HEK293 (cell line): Measurements from ENCODE around the gene PTCD1.
A peak's percentile ranks its signal among the peaks of the same experiment; 100 is the strongest.

Source experiments
- CTCF ChIA-PET: fragments of 350-600 bp; formaldehyde crosslinking; extraction: SDS; loops from one replicate; lab custom pipeline; 2021; ENCODE audit warnings: antibody characterized with exemption; lab: Yijun Ruan, JAX
- POLR2A ChIA-PET: fragments of 300-600 bp; formaldehyde crosslinking; extraction: SDS; loops from one replicate; lab custom pipeline; 2020; ENCODE audit warnings: antibody characterized with exemption, inconsistent platforms; lab: Yijun Ruan, JAX
- H3K27ac ChIP-seq: fragments of 200-500 bp; sonication (Bioruptor generic); 2 replicates; pipeline ENCODE4 v1.5.1; 2014; ENCODE audit warnings: low read depth, low read length, control low read depth, inconsistent platforms; ENCODE audit errors: extremely low read depth
- H3K36me3 ChIP-seq, 2 experiments: fragments of 200-500 bp in 1 of 2; sonication (Bioruptor generic) in 1 of 2; 1 replicate in 1 of 2; 2 replicates in 1 of 2; pipeline ENCODE4 v1.5.1; 2014 to 2017; ENCODE audit warnings: inconsistent platforms in 2 of 2, low read length in 2 of 2; ENCODE audit not compliant: control insufficient read depth in 2 of 2, insufficient read depth in 1 of 2
- H3K4me1 ChIP-seq: fragments of 200-500 bp; sonication (Bioruptor generic); 2 replicates; pipeline ENCODE4 v1.5.1; 2014; ENCODE audit warnings: mild to moderate bottlenecking, low read length, inconsistent platforms; ENCODE audit not compliant: control insufficient read depth, insufficient read depth
- H3K4me3 ChIP-seq: 2 replicates; pipeline ENCODE4 v1.5.1; 2011; ENCODE audit warnings: low read depth, mild to moderate bottlenecking, control low read depth, low read length, moderate library complexity
- H3K9me3 ChIP-seq: fragments of 200-500 bp; sonication (Bioruptor generic); 2 replicates; pipeline ENCODE4 v1.5.1; 2014; ENCODE audit warnings: low read depth, low read length, inconsistent platforms; ENCODE audit not compliant: control insufficient read depth, insufficient read depth
- KLF8 ChIP-seq: fragments of 450-650 bp; formaldehyde crosslinking; IDR thresholded peaks from 2 replicates; pipeline ENCODE4 v1.5.1; 2016; ENCODE audit warnings: missing biosample characterization, missing genetic modification characterization
- PRDM1 ChIP-seq: fragments of 450-650 bp; formaldehyde crosslinking; IDR thresholded peaks from 2 replicates; pipeline ENCODE4; 2016; ENCODE audit warnings: missing biosample characterization, missing genetic modification characterization
- ZBTB17 ChIP-seq: fragments of 450-650 bp; formaldehyde crosslinking; IDR thresholded peaks from 2 replicates; pipeline ENCODE4 v1.5.1; 2016; ENCODE audit warnings: missing biosample characterization, missing genetic modification characterization
- ZNF121 ChIP-seq: fragments of 450-650 bp; formaldehyde crosslinking; IDR thresholded peaks from 2 replicates; pipeline ENCODE4 v1.5.1; 2016; ENCODE audit warnings: missing biosample characterization, missing genetic modification characterization
- ZNF19 ChIP-seq: fragments of 450-650 bp; formaldehyde crosslinking; IDR thresholded peaks from 2 replicates; pipeline ENCODE4; 2016; ENCODE audit warnings: missing biosample characterization, missing genetic modification characterization, low read depth
- ZNF202 ChIP-seq: fragments of 450-650 bp; formaldehyde crosslinking; IDR thresholded peaks from 2 replicates; pipeline ENCODE4 v1.5.1; 2016; ENCODE audit warnings: missing biosample characterization, missing genetic modification characterization, borderline replicate concordance
- ZNF211 ChIP-seq: fragments of 450-650 bp; formaldehyde crosslinking; IDR thresholded peaks from 2 replicates; pipeline ENCODE4 v1.5.1; 2016; ENCODE audit warnings: low read depth, missing biosample characterization, missing genetic modification characterization
- ZNF433 ChIP-seq: fragments of 450-650 bp; formaldehyde crosslinking; IDR thresholded peaks from 2 replicates; pipeline ENCODE4 v1.5.1; 2016; ENCODE audit warnings: missing biosample characterization, missing genetic modification characterization, low read depth
- ZNF549 ChIP-seq: fragments of 450-650 bp; IDR thresholded peaks from 2 replicates; pipeline ENCODE4 v1.5.1; 2018; ENCODE audit warnings: missing biosample characterization, missing genetic modification characterization, mild to moderate bottlenecking, inconsistent platforms, moderate library complexity
- ZNF561 ChIP-seq: fragments of 450-650 bp; IDR thresholded peaks from 2 replicates; pipeline ENCODE4 v1.5.1; 2018; ENCODE audit warnings: missing biosample characterization, missing genetic modification characterization, borderline replicate concordance
- ZNF600 ChIP-seq: fragments of 450-650 bp; formaldehyde crosslinking; IDR thresholded peaks from 2 replicates; pipeline ENCODE4 v1.5.1; 2016; ENCODE audit warnings: missing biosample characterization, missing genetic modification characterization
- ZNF664 ChIP-seq: fragments of 450-650 bp; formaldehyde crosslinking; IDR thresholded peaks from 2 replicates; pipeline ENCODE4 v1.5.1; 2016; ENCODE audit warnings: missing biosample characterization, missing genetic modification characterization
- ZNF670 ChIP-seq: fragments of 450-650 bp; formaldehyde crosslinking; IDR thresholded peaks from 2 replicates; pipeline ENCODE4 v1.5.1; 2016; ENCODE audit warnings: missing biosample characterization, missing genetic modification characterization, low read depth
- ZSCAN30 ChIP-seq: fragments of 450-650 bp; IDR thresholded peaks from 2 replicates; pipeline ENCODE4 v1.5.1; 2018; ENCODE audit warnings: missing biosample characterization, mild to moderate bottlenecking, missing genetic modification characterization, moderate library complexity
- TF ChIP-seq, protein P1 (sequence below): fragments of 450-650 bp; formaldehyde crosslinking; conservative IDR thresholded peaks from 2 replicates; pipeline ENCODE4 v1.5.1; 2016; ENCODE audit warnings: low read depth, missing biosample characterization, missing genetic modification characterization
- TF ChIP-seq, protein P2 (sequence below): fragments of 450-650 bp; formaldehyde crosslinking; IDR thresholded peaks from 2 replicates; pipeline ENCODE4 v1.5.1; 2016; ENCODE audit warnings: missing biosample characterization, missing genetic modification characterization
- TF ChIP-seq, protein P3 (sequence below): fragments of 450-650 bp; formaldehyde crosslinking; IDR thresholded peaks from 2 replicates; pipeline ENCODE4 v1.5.1; 2016; ENCODE audit warnings: missing biosample characterization, missing genetic modification characterization

The PTCD1 gene

DNA sequence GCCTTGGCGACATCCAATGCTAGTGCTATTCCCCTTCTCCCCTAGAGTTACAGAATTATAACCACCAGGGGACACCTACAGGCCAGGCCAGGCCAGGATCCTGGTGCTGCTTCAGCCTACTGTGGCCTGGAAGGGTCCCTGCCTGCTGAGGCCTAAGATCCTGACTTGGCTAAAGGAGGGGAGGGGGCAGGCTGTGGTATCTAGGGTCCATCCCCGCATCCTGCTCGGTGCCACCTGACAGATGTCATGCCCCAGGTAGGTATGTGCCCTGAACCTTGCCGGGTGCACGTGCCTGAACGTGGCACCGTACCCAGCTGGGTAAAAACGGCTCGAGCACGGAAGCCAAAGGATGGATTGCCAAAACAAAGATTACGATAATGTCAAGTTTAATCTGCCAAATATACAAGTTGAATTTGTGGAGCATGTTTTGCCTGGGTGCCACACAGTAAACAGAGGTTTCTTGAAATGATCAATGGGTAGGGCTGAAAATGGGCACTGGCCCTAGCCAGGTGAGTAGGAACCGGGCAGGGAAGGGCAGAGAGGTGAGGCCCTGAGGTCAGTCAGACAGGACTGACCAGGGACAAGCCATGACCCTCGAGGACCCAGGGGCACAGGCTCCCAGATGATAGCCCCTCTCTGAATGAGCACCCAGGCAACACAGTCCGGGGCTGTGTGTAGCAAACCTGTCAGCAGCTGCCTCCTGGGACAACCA is 42.8 kb downstream of the PTCD1 start (continued):
- TF ChIP-seq, protein P1, sequence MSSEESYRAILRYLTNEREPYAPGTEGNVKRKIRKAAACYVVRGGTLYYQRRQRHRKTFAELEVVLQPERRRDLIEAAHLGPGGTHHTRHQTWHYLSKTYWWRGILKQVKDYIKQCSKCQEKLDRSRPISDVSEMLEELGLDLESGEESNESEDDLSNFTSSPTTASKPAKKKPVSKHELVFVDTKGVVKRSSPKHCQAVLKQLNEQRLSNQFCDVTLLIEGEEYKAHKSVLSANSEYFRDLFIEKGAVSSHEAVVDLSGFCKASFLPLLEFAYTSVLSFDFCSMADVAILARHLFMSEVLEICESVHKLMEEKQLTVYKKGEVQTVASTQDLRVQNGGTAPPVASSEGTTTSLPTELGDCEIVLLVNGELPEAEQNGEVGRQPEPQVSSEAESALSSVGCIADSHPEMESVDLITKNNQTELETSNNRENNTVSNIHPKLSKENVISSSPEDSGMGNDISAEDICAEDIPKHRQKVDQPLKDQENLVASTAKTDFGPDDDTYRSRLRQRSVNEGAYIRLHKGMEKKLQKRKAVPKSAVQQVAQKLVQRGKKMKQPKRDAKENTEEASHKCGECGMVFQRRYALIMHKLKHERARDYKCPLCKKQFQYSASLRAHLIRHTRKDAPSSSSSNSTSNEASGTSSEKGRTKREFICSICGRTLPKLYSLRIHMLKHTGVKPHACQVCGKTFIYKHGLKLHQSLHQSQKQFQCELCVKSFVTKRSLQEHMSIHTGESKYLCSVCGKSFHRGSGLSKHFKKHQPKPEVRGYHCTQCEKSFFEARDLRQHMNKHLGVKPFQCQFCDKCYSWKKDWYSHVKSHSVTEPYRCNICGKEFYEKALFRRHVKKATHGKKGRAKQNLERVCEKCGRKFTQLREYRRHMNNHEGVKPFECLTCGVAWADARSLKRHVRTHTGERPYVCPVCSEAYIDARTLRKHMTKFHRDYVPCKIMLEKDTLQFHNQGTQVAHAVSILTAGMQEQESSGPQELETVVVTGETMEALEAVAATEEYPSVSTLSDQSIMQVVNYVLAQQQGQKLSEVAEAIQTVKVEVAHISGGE (tag by site-specific recombination) = no peak
- TF ChIP-seq, protein P2, sequence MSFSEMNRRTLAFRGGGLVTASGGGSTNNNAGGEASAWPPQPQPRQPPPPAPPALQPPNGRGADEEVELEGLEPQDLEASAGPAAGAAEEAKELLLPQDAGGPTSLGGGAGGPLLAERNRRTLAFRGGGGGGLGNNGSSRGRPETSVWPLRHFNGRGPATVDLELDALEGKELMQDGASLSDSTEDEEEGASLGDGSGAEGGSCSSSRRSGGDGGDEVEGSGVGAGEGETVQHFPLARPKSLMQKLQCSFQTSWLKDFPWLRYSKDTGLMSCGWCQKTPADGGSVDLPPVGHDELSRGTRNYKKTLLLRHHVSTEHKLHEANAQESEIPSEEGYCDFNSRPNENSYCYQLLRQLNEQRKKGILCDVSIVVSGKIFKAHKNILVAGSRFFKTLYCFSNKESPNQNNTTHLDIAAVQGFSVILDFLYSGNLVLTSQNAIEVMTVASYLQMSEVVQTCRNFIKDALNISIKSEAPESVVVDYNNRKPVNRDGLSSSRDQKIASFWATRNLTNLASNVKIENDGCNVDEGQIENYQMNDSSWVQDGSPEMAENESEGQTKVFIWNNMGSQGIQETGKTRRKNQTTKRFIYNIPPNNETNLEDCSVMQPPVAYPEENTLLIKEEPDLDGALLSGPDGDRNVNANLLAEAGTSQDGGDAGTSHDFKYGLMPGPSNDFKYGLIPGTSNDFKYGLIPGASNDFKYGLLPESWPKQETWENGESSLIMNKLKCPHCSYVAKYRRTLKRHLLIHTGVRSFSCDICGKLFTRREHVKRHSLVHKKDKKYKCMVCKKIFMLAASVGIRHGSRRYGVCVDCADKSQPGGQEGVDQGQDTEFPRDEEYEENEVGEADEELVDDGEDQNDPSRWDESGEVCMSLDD (tag by site-specific recombination) = no peak
- TF ChIP-seq ZNF433 = no peak
- no peak for TF ChIP-seq ZNF202 (tag by site-specific recombination)
- no peak for TF ChIP-seq ZBTB17 (tag by site-specific recombination)
- TF ChIP-seq, protein P3, sequence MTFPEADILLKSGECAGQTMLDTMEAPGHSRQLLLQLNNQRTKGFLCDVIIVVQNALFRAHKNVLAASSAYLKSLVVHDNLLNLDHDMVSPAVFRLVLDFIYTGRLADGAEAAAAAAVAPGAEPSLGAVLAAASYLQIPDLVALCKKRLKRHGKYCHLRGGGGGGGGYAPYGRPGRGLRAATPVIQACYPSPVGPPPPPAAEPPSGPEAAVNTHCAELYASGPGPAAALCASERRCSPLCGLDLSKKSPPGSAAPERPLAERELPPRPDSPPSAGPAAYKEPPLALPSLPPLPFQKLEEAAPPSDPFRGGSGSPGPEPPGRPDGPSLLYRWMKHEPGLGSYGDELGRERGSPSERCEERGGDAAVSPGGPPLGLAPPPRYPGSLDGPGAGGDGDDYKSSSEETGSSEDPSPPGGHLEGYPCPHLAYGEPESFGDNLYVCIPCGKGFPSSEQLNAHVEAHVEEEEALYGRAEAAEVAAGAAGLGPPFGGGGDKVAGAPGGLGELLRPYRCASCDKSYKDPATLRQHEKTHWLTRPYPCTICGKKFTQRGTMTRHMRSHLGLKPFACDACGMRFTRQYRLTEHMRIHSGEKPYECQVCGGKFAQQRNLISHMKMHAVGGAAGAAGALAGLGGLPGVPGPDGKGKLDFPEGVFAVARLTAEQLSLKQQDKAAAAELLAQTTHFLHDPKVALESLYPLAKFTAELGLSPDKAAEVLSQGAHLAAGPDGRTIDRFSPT (tag by site-specific recombination) = no peak
- no peak for TF ChIP-seq ZNF664 (tag by site-specific recombination)
- no peak for TF ChIP-seq ZNF670 (tag by site-specific recombination)
- no peak for TF ChIP-seq KLF8
- no peak for TF ChIP-seq ZNF121 (tag by site-specific recombination)
- TF ChIP-seq PRDM1 (tag by site-specific recombination) = no peak
- no peak for TF ChIP-seq ZNF19 (tag by site-specific recombination)

DNA sequence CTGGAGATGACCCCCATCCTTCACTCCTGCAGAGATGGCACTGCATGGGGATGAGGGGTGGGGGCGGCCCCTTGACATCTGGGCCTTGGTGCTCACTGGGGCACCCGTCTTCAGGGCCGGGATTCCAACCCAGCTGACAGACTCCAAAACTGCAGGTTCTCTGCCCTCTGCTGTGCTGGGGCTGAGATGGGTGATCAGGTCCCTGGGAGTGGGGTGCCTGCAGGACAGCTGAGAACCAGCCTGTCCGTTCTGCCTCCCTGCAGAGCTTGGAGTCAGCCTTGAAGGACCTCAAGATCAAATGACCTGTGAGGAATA is 44.5 kb downstream of the PTCD1 start:
- TF ChIP-seq ZNF549 (tag by site-specific recombination) (no peak), ZNF600 (tag by site-specific recombination) (0 out of 2 replicates have a peak, but pooled peaks have one; percentile 20), ZSCAN30 (tag by site-specific recombination) (no peak), ZNF211 (no peak), ZNF561 (tag by site-specific recombination) (no peak)
- CTCF ChIA-PET = interaction anchor here (1.0 kb wide), 1 partner anchor 12 kb away, joined by 3 read pairs; no protein-coding TSS in a partner anchor
- Histone ChIP-seq H3K36me3 (peaks cover 32 to 80% of the 10 kb centered on the region in 2 experiments), H3K4me1 (no peaks in the 10 kb centered on the region), H3K9me3 (no peaks in the 10 kb centered on the region), H3K4me3 (no peak overlapping the region), H3K27ac (no peak overlapping the region)
- POLR2A ChIA-PET = interaction anchor here (1.4 to 1.8 kb wide), 3 partner anchors 11 to 19 kb away, joined by 3 to 4 read pairs (median 4); partner anchors contain the start of gene BUD31
